ENCODE data around the gene C22orf15.

The C22orf15 gene

DNA sequence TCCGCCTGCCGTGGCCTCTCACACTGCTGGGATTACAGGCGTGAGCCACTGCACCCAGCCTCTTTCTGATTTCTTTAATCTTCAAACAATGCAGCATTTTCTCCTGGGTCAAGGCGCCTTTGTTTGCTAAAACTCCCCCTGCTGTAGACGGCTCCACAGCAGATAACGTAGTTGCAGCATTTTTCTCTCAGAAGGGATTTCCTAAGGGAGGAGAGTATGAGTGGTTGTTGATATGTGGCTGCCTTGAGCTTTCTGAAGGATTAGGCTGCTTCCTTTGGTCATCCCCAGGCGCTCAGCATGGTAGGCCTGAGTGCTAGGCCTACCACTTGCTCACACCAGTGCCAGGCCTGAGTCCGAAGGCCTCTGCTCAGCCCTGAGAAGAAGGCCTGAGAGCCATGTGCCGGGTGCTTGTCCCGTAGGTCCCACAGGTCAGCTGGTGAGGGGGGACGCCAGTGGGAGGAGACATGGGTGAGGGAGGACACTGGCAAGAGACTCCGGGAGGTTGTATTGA lies 42.0 kb downstream of the C22orf15 start:
- Mint-ChIP-seq H3K36me3 (ENCODE audit: low read depth) (peaks cover 74% of the 10 kb centered on the region), H3K27me3 (ENCODE audit: low read depth) (no peaks in the 10 kb centered on the region), H3K27ac (no peak overlapping the region), H3K4me3 (no peak overlapping the region), H3K9me3 (no peaks in the 10 kb centered on the region), H3K4me1 (peaks cover 9% of the 10 kb centered on the region)
- TF ChIP-seq, protein P1, sequence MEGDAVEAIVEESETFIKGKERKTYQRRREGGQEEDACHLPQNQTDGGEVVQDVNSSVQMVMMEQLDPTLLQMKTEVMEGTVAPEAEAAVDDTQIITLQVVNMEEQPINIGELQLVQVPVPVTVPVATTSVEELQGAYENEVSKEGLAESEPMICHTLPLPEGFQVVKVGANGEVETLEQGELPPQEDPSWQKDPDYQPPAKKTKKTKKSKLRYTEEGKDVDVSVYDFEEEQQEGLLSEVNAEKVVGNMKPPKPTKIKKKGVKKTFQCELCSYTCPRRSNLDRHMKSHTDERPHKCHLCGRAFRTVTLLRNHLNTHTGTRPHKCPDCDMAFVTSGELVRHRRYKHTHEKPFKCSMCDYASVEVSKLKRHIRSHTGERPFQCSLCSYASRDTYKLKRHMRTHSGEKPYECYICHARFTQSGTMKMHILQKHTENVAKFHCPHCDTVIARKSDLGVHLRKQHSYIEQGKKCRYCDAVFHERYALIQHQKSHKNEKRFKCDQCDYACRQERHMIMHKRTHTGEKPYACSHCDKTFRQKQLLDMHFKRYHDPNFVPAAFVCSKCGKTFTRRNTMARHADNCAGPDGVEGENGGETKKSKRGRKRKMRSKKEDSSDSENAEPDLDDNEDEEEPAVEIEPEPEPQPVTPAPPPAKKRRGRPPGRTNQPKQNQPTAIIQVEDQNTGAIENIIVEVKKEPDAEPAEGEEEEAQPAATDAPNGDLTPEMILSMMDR (IDR thresholded peaks at IDR 0.05; ENCODE audit: unreplicated experiment in 3 of 3), result no peak

DNA sequence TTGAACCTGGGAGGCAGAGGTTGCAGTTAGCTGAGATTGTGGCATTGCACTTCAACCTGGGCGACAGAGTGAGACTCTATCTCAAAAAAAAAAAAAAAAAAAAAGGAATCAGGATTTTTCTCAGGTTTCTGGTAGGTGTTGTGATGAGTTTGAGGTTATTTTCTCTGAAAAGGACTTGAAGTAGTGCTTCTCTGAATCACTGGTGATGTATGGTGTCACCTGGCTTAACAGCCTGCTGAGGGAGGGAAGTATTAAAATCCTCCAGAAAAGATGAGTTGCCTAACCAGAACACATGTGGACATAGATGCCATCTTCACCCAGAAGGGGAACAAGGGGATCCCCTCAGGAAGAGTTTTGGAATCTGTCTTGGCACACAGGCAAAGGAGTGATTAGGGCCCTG lies 44.0 kb downstream of the C22orf15 start:
- H3K9me3 Mint-ChIP-seq, result no peaks in the 10 kb centered on the region
- TF ChIP-seq, protein P1 (IDR thresholded peaks at IDR 0.05; ENCODE audit: unreplicated experiment in 3 of 3), result no peak
- H3K4me1 Mint-ChIP-seq, result peaks cover 9% of the 10 kb centered on the region

DNA sequence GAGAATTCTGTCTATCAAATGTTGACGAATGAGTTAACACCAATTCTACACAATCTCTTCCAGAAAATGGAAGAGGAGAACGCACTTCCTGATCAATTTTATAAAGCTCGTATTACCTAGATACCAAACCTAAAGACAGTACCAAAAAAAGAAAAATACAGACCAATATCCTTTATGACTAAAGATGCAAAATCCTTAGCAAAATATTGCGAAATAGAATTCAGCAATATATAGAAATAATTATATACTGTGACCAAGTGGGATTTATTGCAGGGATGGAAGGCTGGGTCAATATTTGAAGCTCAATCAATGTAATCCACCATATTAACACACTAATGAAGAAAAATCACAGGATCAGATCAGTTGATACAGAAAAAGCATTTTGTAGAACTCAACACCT lies 49.6 kb downstream of the C22orf15 start:
- no peaks in the 10 kb centered on the region for H3K27me3 Mint-ChIP-seq (ENCODE audit: low read depth)
- H3K27ac Mint-ChIP-seq, result no peak overlapping the region
- TF ChIP-seq, protein P1 (IDR thresholded peaks at IDR 0.05; ENCODE audit: unreplicated experiment in 3 of 3), result no peak
- no peaks in the 10 kb centered on the region for H3K4me1 Mint-ChIP-seq
- H3K4me3 Mint-ChIP-seq, result no peak overlapping the region
- H3K9me3 Mint-ChIP-seq, result no peaks in the 10 kb centered on the region
- H3K36me3 Mint-ChIP-seq (ENCODE audit: low read depth), result peaks cover 67% of the 10 kb centered on the region

More for the DNA sequence above, 44.0 kb downstream of the C22orf15 start:
- no peak overlapping the region for H3K4me3 Mint-ChIP-seq
- no peak overlapping the region for H3K27ac Mint-ChIP-seq
- H3K36me3 Mint-ChIP-seq (ENCODE audit: low read depth), result peaks cover 71% of the 10 kb centered on the region
- H3K27me3 Mint-ChIP-seq (ENCODE audit: low read depth), result no peaks in the 10 kb centered on the region
